Neural progenitor cell (in vitro differentiated cells): ENCODE data around the gene PEF1. TPM values are rescaled to one million over a fixed set of nuclear protein-coding genes. Genes with fewer than 3 reads are reported as not detected.

Experiments used
- DNase-seq: peaks from one replicate; pipeline ENCODE4 v3.0.0-alpha.2; 2016; ENCODE audit warnings: low spot score
- H2AFZ ChIP-seq: fragments of 200-600 bp; sonication (generic); replicated peaks from 2 replicates; pipeline ENCODE4 v1.6.1; 2016; ENCODE audit warnings: antibody characterized with exemption
- H3F3A ChIP-seq: fragments of 200-600 bp; sonication (generic); 2 replicates; pipeline ENCODE4 v1.6.1; 2016; ENCODE audit warnings: antibody characterized with exemption, low read depth
- H3K27ac ChIP-seq: fragments of 200-600 bp; sonication (generic); 2 replicates; pipeline ENCODE4 v1.5.1; 2016; ENCODE audit warnings: mild to moderate bottlenecking
- H3K27me3 ChIP-seq: fragments of 200-600 bp; sonication (generic); 2 replicates; pipeline ENCODE4 v1.6.1; 2016; ENCODE audit warnings: mild to moderate bottlenecking, moderate library complexity
- H3K36me3 ChIP-seq: fragments of 200-600 bp; sonication (generic); 2 replicates; pipeline ENCODE4 v1.5.1; 2016
- H3K4me1 ChIP-seq: fragments of 200-600 bp; sonication (generic); 2 replicates; pipeline ENCODE4 v1.6.1; 2016; ENCODE audit warnings: mixed run types
- H3K4me2 ChIP-seq: fragments of 200-600 bp; sonication (generic); 2 replicates; pipeline ENCODE4 v1.6.1; 2016
- H3K4me3 ChIP-seq: fragments of 200-600 bp; sonication (generic); 2 replicates; pipeline ENCODE4 v1.5.1; 2016
- H3K79me2 ChIP-seq: fragments of 200-600 bp; sonication (generic); 2 replicates; pipeline ENCODE4 v1.6.1; 2016; ENCODE audit warnings: low read depth
- H3K9ac ChIP-seq: fragments of 200-600 bp; sonication (generic); 2 replicates; pipeline ENCODE4 v1.6.1; 2016
- H3K9me3 ChIP-seq: fragments of 200-600 bp; sonication (generic); 2 replicates; pipeline ENCODE4 v1.5.1; 2016; ENCODE audit warnings: low read depth
- H4K20me1 ChIP-seq: fragments of 200-600 bp; sonication (generic); 2 replicates; pipeline ENCODE4 v1.6.1; 2016; ENCODE audit warnings: low read depth
- H3K27ac Mint-ChIP-seq: 3 replicates; pipeline ENCODE4 v1.8.0; 2021; ENCODE audit warnings: mixed read lengths
- H3K27me3 Mint-ChIP-seq: 2 replicates; pipeline ENCODE4 v1.8.0; 2022; ENCODE audit warnings: low read depth, mild to moderate bottlenecking, inconsistent platforms, moderate library complexity, mixed read lengths; ENCODE audit not compliant: insufficient read depth
- H3K36me3 Mint-ChIP-seq: 3 replicates; pipeline ENCODE4 v1.8.0; 2021; ENCODE audit warnings: mixed read lengths
- H3K4me1 Mint-ChIP-seq: 3 replicates; pipeline ENCODE4 v1.8.0; 2021; ENCODE audit warnings: mixed read lengths
- H3K4me3 Mint-ChIP-seq: 3 replicates; pipeline ENCODE4 v1.8.0; 2021; ENCODE audit warnings: mild to moderate bottlenecking, moderate library complexity, mixed read lengths
- H3K9me3 Mint-ChIP-seq: 3 replicates; pipeline ENCODE4 v1.8.0; 2020; ENCODE audit warnings: mixed read lengths
- CTCF ChIP-seq: fragments of 200-600 bp; sonication (generic); IDR thresholded peaks from 2 replicates; pipeline ENCODE4 v1.5.1; 2017; ENCODE audit warnings: antibody characterized with exemption, mild to moderate bottlenecking
- EZH2 ChIP-seq: fragments of 200-600 bp; sonication (generic); IDR thresholded peaks from 2 replicates; pipeline ENCODE4 v1.6.1; 2017; ENCODE audit warnings: antibody characterized with exemption, mild to moderate bottlenecking, moderate library complexity
- EZH2phosphoT487 ChIP-seq: fragments of 200-600 bp; sonication (generic); IDR thresholded peaks from 2 replicates; pipeline ENCODE4 v1.6.1; 2017; ENCODE audit warnings: antibody characterized with exemption
- total RNA-seq: library from RNA; depleted of rRNA; stranded (reverse); fragments of >200 nt; gene quantifications from 2 replicates; pipeline ENCODE4 v1.2.3, GENCODE V29; 2015; ENCODE audit warnings: low replicate concordance

Gene PEF1
- total RNA-seq, 1 donor from 2014 or later, result 30.7 TPM

- Histone ChIP-seq H3K9ac (no peak overlapping the region), H3K4me1 (no peaks in the 10 kb centered on the region), H3K4me2 (no peak overlapping the region), H3F3A (no peaks in the 10 kb centered on the region), H3K79me2 (no peaks in the 10 kb centered on the region), H2AFZ (no peak overlapping the region), H4K20me1 (no peaks in the 10 kb centered on the region), H3K36me3 (no peaks in the 10 kb centered on the region), H3K27me3 (no peaks in the 10 kb centered on the region), H3K27ac (no peak overlapping the region), H3K4me3 (no peak overlapping the region), H3K9me3 (no peaks in the 10 kb centered on the region)
- Mint-ChIP-seq H3K36me3 (no peaks in the 10 kb centered on the region), H3K4me3 (no peak overlapping the region), H3K27ac (no peak overlapping the region), H3K4me1 (peaks cover 15% of the 10 kb centered on the region), H3K27me3 (peaks cover 9% of the 10 kb centered on the region), H3K9me3 (no peaks in the 10 kb centered on the region)
- no peak for TF ChIP-seq CTCF
- no peak for TF ChIP-seq EZH2phosphoT487
- no peak for TF ChIP-seq EZH2
- DNase-seq, result no peak
Observed at GRCh38 chr1:31664528-31664927, 19.9 kb upstream of the PEF1 start.

GRCh38 chr1:31663622-31664452, 19.2 kb upstream of the PEF1 start:
- peak; percentile 81 for DNase-seq
- H2AFZ ChIP-seq, result no peak overlapping the region

GRCh38 chr1:31662463-31662862, 17.8 kb upstream of the PEF1 start:
- no peak overlapping the region for H3K27ac ChIP-seq
- peaks cover 21% of the 10 kb centered on the region for H3K4me1 Mint-ChIP-seq
- no peaks in the 10 kb centered on the region for H3F3A ChIP-seq
- peaks cover 10% of the 10 kb centered on the region for H3K27me3 Mint-ChIP-seq
- no peaks in the 10 kb centered on the region for H3K9me3 Mint-ChIP-seq
- no peak overlapping the region for H3K4me3 Mint-ChIP-seq
- no peak overlapping the region for H3K9ac ChIP-seq
- H3K4me3 ChIP-seq, result no peak overlapping the region
- no peaks in the 10 kb centered on the region for H3K9me3 ChIP-seq
- TF ChIP-seq CTCF, result no peak
- no peak for TF ChIP-seq EZH2
- no peak for TF ChIP-seq EZH2phosphoT487
- no peak overlapping the region for H3K4me2 ChIP-seq
- no peaks in the 10 kb centered on the region for H3K4me1 ChIP-seq
- no peak for DNase-seq
- H3K36me3 ChIP-seq, result no peaks in the 10 kb centered on the region
- H4K20me1 ChIP-seq, result no peaks in the 10 kb centered on the region
- H3K27ac Mint-ChIP-seq, result no peak overlapping the region
- no peaks in the 10 kb centered on the region for H3K27me3 ChIP-seq
- H3K36me3 Mint-ChIP-seq, result no peaks in the 10 kb centered on the region
- no peak overlapping the region for H2AFZ ChIP-seq
- no peaks in the 10 kb centered on the region for H3K79me2 ChIP-seq

More at GRCh38 chr1:31663622-31664452, 19.2 kb upstream of the PEF1 start:
- Mint-ChIP-seq H3K9me3 (no peaks in the 10 kb centered on the region), H3K4me3 (no peak overlapping the region), H3K27ac (no peak overlapping the region), H3K27me3 (peaks cover 10% of the 10 kb centered on the region), H3K4me1 (peaks cover 15% of the 10 kb centered on the region), H3K36me3 (no peaks in the 10 kb centered on the region)
- no peaks in the 10 kb centered on the region for H3K27me3 ChIP-seq
- no peaks in the 10 kb centered on the region for H3K9me3 ChIP-seq
- no peak overlapping the region for H3K27ac ChIP-seq
- TF ChIP-seq EZH2 (no peak), EZH2phosphoT487 (no peak), CTCF (peak; percentile 95)
- no peaks in the 10 kb centered on the region for H3K79me2 ChIP-seq
- no peaks in the 10 kb centered on the region for H3K36me3 ChIP-seq
- H3K9ac ChIP-seq, result no peak overlapping the region
- H3F3A ChIP-seq, result no peaks in the 10 kb centered on the region
- H3K4me2 ChIP-seq, result no peak overlapping the region
- H3K4me3 ChIP-seq, result no peak overlapping the region
- H3K4me1 ChIP-seq, result no peaks in the 10 kb centered on the region
- H4K20me1 ChIP-seq, result no peaks in the 10 kb centered on the region
